K562 (cell line): ENCODE data around the gene ABCB9. TPM values are rescaled to one million over a fixed set of nuclear protein-coding genes. Genes with fewer than 3 reads are reported as not detected.

Experiments used
- MAFK ChIP-seq: IDR thresholded peaks from 2 replicates; pipeline ENCODE4 v1.6.1; 2011; ENCODE audit warnings: low read length, improper control_type of control experiment
- MYC ChIP-seq, 2 experiments: fragments of 250-450 bp in 1 of 2; sonication (Bioruptor Pico) in 1 of 2; IDR thresholded peaks; 2 replicates each; pipeline versions ENCODE4 v1.5.1 to v1.6.1; 2012 to 2021; ENCODE audit warnings: low read depth in 2 of 2, borderline replicate concordance in 1 of 2, improper control_type of control experiment in 1 of 2, low read length in 1 of 2, mild to moderate bottlenecking in 1 of 2, moderate library complexity in 1 of 2
- NFE2 ChIP-seq: IDR thresholded peaks from 2 replicates; pipeline ENCODE4 v1.6.1; 2014; ENCODE audit warnings: antibody characterized with exemption, low read depth
- PATZ1 ChIP-seq: fragments of 250-450 bp; sonication (Bioruptor Pico); IDR thresholded peaks from 2 replicates; pipeline ENCODE4 v1.5.0; 2020; ENCODE audit warnings: mild to moderate bottlenecking, borderline replicate concordance
- PCBP1 ChIP-seq: fragments of 200-400 bp; formaldehyde crosslinking; IDR thresholded peaks from 2 replicates; pipeline ENCODE4 v1.6.1; 2018; ENCODE audit warnings: mild to moderate bottlenecking, low read depth, low read length; ENCODE audit not compliant: poor library complexity, severe bottlenecking
- POLR2AphosphoS5 ChIP-seq: IDR thresholded peaks from 2 replicates; pipeline ENCODE4 v1.6.1; 2011; ENCODE audit warnings: mild to moderate bottlenecking, low read depth, low read length, moderate library complexity; ENCODE audit not compliant: control insufficient read depth, insufficient read depth
- TFAP4 ChIP-seq: sonication (generic); formaldehyde crosslinking; IDR thresholded peaks from 2 replicates; pipeline ENCODE4 v1.8.0; 2022; ENCODE audit warnings: missing genetic modification reagents, mild to moderate bottlenecking, moderate library complexity, borderline replicate concordance
- USF1 ChIP-seq: sonication (generic); formaldehyde crosslinking; IDR thresholded peaks from 2 replicates; pipeline ENCODE4 v1.9.0; 2022; ENCODE audit warnings: mild to moderate bottlenecking, missing genetic modification reagents
- ZNF561 ChIP-seq: fragments of 450-650 bp; formaldehyde crosslinking; conservative IDR thresholded peaks from 2 replicates; pipeline ENCODE4 v1.4.0; 2020; ENCODE audit warnings: mild to moderate bottlenecking, moderate library complexity
- ZNF592 ChIP-seq: fragments of 450-650 bp; IDR thresholded peaks from 2 replicates; pipeline ENCODE4 v1.6.1; 2017; ENCODE audit warnings: antibody characterized with exemption, mild to moderate bottlenecking
- polyA plus RNA-seq, 8 experiments: library from polyadenylated mRNA; depleted of rRNA in 4 of 8; stranded (reverse) in 5 of 8; unstranded in 3 of 8; fragments of >200 nt; fragmentation: Nextera tagmentation in 2 of 8; fragmentation: Illumina TruSeq in 1 of 8; extraction: Ambion mirVana in 2 of 8; extraction: Trizol in 1 of 8; gene quantifications; 2 replicates each; pipeline versions ENCODE4 v1.2.1 to v1.2.3, GENCODE V29; 2011 to 2014; ENCODE audit warnings: inconsistent platforms in 1 of 8, missing spikeins in 1 of 8
- total RNA-seq, 7 experiments: library from RNA; depleted of rRNA in 6 of 7; stranded (reverse); fragments of >200 nt in 6 of 7; fragmentation: Illumina TruSeq in 2 of 7; extraction: Trizol in 2 of 7; gene quantifications; 2 replicates each; pipeline versions ENCODE4 v1.2.1 to v1.2.3, GENCODE V29; 2011 to 2021; ENCODE audit warnings: low replicate concordance in 1 of 7
- TF ChIP-seq, protein P1 (sequence below): fragments of 450-650 bp; formaldehyde crosslinking; IDR thresholded peaks from 2 replicates; pipeline ENCODE4 v1.4.0; 2020; ENCODE audit warnings: mild to moderate bottlenecking, moderate library complexity
- TF ChIP-seq, protein P2 (sequence below), 2 experiments: fragments of 450-650 bp in 1 of 2; sonication (generic) in 1 of 2; formaldehyde crosslinking in 1 of 2; IDR thresholded peaks in 1 of 2; conservative IDR thresholded peaks in 1 of 2; 2 replicates each; pipeline versions ENCODE4 v1.6.1 to v1.8.1; 2016 to 2023; ENCODE audit warnings: mild to moderate bottlenecking in 2 of 2, moderate library complexity in 2 of 2, inconsistent platforms in 1 of 2, missing genetic modification reagents in 1 of 2

Gene ABCB9
- total and polyA plus RNA-seq, 9 of the 15 experiments (the other 6 are each of a cell fraction or from before 2014, with no cell fraction given) = 0.20 to 12.6 (median 6.2) TPM

DNA sequence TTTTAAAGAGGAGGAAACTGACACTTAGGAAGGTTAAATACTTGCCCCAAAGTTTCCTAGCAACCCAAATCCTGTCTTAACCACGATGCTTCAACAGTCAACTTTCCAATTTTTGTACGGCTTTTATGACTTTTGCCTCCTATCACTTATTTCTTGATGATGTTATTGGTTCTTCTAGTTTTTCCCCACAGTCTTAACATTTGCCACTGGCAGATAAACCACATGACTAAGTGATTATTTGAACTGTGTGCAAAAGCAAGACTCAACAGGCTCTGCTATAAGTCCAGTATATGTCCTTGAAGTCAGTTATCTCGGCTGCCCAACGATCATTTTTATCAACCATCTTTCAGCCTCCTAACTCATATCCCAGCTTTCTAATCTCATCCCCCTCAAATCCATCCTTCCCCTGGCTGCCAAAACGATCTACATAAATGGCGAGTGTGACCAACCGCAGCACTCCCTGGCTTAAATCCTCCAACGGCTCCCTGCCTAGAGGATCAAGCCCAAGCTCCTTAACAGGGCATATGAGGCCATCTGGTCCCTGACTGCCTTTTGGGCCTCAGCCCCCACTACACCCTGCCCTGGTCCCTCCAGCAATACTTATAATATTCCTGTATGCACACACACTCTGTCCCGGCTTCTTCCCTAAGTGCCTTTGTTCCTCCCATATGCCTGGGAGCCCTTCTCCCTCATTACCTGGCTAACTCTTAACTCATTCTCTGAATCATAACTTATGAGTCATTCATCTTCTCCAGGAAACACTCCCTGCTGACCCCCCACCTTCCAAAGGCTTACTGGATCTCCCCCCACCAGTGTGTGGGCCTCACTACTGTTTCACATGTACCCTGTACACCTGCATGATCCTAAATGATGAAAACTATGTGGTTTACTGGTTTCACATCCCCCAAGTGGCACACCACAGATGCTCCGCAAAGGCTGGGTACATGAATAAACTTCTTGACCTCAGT, 79.1 kb downstream of the ABCB9 start (continued):
- peak; percentile 58; the same call in 1 of the 2 replicates for TF ChIP-seq ZNF592
- peak; percentile 44; the same call in 1 of the 2 replicates for TF ChIP-seq TFAP4
- TF ChIP-seq PCBP1 = no peak
- TF ChIP-seq, protein P1, sequence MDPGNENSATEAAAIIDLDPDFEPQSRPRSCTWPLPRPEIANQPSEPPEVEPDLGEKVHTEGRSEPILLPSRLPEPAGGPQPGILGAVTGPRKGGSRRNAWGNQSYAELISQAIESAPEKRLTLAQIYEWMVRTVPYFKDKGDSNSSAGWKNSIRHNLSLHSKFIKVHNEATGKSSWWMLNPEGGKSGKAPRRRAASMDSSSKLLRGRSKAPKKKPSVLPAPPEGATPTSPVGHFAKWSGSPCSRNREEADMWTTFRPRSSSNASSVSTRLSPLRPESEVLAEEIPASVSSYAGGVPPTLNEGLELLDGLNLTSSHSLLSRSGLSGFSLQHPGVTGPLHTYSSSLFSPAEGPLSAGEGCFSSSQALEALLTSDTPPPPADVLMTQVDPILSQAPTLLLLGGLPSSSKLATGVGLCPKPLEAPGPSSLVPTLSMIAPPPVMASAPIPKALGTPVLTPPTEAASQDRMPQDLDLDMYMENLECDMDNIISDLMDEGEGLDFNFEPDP (CRISPR knock-in tag) = no peak
- TF ChIP-seq NFE2 = peak; percentile 86
- 0 out of 2 replicates have a peak, but pooled peaks have one; percentile 40 for TF ChIP-seq USF1 (CRISPR knock-in tag)
- peak; percentile 62; the same call in 1 of the 2 replicates for TF ChIP-seq MAFK
- no peak for TF ChIP-seq ZNF561 (CRISPR knock-in tag)
- peak; percentile 37; the same call in 1 of the 2 replicates for TF ChIP-seq MYC (IDR thresholded peaks at IDR 0.05; ENCODE audit: low read depth, low read length)
- TF ChIP-seq MYC (CRISPR knock-in tag; IDR thresholded peaks at IDR 0.05; ENCODE audit: borderline replicate concordance, low read depth) = no peak
- TF ChIP-seq POLR2AphosphoS5 = peak; percentile 70; the same call in 1 of the 2 replicates
- no peak for TF ChIP-seq PATZ1 (CRISPR knock-in tag)
- TF ChIP-seq, protein P2, sequence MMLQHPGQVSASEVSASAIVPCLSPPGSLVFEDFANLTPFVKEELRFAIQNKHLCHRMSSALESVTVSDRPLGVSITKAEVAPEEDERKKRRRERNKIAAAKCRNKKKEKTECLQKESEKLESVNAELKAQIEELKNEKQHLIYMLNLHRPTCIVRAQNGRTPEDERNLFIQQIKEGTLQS (IDR thresholded peaks at IDR 0.05) = peak; percentile 92
- TF ChIP-seq, protein P2 (CRISPR knock-in tag; conservative IDR thresholded peaks at IDR 0.05) = no peak
